ENCODE data around the gene RHOBTB3.

DNA sequence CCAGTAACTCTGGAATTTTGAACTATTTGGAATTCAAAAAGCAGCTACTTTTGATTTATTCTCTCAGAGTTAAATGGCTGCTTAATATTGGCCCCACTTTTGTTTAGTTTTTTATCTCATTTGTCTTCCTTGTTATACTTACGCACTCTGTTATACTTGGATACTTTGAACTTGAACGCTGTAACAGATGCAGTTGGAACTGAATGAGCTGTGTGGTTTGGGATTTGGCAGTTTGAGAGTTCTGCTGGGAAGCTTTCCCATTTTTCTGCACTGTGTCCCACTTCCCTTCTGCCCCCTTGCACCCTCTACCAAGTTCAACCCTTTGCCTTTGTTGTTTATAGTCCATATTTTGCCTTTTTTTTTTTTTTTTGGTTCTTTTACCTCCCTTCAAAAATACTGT is 3.8 kb downstream of the RHOBTB3 start:
- TF ChIP-seq, protein P1, sequence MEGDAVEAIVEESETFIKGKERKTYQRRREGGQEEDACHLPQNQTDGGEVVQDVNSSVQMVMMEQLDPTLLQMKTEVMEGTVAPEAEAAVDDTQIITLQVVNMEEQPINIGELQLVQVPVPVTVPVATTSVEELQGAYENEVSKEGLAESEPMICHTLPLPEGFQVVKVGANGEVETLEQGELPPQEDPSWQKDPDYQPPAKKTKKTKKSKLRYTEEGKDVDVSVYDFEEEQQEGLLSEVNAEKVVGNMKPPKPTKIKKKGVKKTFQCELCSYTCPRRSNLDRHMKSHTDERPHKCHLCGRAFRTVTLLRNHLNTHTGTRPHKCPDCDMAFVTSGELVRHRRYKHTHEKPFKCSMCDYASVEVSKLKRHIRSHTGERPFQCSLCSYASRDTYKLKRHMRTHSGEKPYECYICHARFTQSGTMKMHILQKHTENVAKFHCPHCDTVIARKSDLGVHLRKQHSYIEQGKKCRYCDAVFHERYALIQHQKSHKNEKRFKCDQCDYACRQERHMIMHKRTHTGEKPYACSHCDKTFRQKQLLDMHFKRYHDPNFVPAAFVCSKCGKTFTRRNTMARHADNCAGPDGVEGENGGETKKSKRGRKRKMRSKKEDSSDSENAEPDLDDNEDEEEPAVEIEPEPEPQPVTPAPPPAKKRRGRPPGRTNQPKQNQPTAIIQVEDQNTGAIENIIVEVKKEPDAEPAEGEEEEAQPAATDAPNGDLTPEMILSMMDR (IDR thresholded peaks at IDR 0.05; ENCODE audit: low read depth, low read length), result no peak
- no peak for TF ChIP-seq POLR2A (IDR thresholded peaks at IDR 0.05; ENCODE audit: extremely low read depth, insufficient read length)
- TF ChIP-seq, protein P2, sequence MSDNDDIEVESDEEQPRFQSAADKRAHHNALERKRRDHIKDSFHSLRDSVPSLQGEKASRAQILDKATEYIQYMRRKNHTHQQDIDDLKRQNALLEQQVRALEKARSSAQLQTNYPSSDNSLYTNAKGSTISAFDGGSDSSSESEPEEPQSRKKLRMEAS (IDR thresholded peaks at IDR 0.05; ENCODE audit: low read depth, low read length), result no peak

Data from NB4 (cell line).